ENCODE results near the gene OR1I1.
"Not testable (repeated sequence)": the region's sequence is repeated elsewhere in the genome, so short reads cannot be mapped to it uniquely, and the experiment has no call there.

OR1I1 gene, protein sequence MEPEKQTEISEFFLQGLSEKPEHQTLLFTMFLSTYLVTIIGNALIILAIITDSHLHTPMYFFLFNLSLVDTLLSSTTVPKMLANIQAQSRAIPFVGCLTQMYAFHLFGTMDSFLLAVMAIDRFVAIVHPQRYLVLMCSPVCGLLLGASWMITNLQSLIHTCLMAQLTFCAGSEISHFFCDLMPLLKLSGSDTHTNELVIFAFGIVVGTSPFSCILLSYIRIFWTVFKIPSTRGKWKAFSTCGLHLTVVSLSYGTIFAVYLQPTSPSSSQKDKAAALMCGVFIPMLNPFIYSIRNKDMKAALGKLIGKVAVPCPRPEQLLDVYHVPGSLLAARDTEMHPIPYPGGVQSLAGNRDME
- total RNA-seq: 0 to 0.31 reads per million in 2 donors

DNA sequence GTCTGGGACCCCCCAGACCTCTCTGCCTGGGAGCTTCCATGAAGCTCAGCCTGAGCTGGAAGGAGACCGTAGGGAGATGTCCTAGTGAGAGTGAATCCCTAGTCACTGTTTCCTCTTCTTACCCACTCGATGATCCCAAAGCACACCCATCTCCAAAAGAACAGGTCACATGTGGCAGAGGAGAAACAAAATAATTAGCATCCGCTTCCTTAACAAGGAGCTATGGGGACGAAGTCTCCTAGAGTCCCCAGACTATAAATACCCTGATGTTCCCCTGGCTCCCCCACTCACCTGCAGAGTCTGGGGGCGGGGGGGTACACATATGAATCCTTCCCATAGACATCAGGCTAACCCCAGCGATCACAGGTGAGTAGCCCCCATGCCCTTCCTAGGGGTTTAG is at the start of gene OR1I1:
Gene OR1I1, plus strand, starts transcription at position 301 of the 400 bp plus-strand sequence. CDS start 4,855 bp downstream, outside the sequence.
- no peak for DNase-seq

DNA sequence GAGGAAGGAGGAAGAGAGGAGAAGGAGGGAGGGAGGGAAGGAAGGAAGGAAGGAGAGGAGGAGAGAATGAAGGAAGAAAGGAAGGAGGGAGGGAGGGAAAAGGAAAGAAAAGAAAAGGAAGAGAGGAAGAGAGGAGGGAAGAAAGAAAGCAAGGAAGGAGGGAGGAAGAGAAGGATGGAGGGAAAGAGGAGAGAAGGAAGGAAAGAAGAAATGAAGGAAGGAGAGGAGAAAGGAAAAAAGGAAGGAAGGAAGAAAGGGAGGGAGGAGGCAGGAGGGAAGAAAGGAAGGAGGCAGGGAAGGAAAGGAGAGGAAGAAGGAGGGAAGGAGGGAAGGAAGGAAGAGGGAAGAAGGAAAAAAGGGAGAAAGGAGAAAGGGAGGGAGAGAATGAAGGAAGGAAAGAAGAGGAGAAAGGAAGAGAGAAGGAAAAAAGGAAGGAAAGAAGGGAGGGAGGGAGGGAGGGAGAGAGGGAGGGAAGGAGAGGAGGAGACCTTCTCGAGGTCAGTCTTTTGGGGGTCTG is 46.2 kb upstream of the OR1I1 start:
- DNase-seq: no peak

DNA sequence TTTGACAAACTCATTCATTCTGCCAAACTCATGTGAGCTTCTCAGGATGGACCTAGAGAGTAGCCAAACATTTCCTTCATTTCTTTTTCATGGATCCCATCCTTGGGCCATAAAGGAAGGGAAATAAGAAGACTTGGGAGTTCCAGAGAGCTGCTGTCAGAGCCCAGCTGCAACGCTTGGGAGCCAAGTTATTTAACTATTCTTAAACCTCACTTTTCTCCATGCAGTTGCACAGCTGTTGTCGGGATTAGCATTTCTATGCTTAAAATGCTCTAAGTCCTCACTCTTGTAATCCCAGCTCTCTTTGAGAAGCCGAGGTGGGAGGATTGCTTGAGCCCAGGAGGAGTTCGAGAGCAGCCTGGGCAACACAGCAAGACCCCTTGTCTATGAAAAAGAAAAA is 44.4 kb upstream of the OR1I1 start:
- DNase-seq: no peak

DNA sequence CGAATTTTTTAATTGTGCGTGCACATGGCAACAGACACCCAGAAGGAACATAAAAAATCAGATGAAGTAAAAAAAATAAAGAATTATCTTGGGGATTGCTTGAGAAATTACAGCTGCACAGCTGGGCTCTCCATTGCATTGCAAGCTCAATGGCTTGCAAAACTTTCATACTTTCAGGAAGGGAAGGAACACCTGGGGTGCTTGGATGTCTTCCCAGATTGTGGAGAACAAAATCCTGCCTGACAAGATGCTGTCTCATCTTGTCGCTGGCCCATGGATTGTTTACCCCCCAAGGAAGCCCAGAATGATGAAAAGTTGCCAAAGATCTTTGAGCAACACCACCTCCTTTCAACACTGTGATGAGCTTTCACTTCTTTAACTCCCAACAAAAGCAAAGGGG is 43.7 kb upstream of the OR1I1 start:
- DNase-seq: no peak

DNA sequence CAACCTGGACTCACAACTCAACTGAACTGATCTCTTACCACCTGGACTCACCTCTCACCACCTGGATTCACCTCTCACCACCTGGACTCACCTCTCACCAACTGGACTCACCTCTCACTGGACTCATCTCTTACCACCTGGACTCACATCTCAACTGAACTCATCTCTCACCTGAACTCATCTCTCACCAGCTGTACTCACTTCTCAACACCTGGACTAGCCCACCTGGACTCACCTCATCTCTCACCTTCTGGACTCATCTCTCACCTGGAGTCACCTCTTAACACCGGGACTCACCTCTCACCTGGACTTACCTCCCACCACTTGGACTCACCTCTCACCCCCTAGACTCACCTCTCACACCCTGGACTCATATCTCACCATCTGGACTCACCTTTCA is 40.0 kb upstream of the OR1I1 start:
- DNase-seq: no peak

DNA sequence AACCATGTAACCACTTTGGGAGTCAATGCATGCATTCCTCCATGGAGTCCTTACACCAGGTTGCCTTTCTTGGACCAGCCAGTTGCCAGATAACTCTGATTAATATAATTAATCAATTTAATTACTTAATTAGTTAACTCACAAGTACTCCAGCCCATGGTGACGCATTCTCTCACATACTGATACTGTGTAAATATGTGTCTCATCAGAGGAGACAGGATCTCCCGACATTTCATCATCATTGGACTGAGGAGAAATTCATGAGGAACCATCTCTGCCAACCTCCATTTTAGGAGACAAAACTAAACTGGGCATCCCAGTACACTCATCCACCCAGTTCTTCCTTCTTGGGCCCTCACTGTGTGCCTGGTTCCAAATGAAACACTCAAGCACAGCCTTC is 39.2 kb upstream of the OR1I1 start:
- DNase-seq: no peak

DNA sequence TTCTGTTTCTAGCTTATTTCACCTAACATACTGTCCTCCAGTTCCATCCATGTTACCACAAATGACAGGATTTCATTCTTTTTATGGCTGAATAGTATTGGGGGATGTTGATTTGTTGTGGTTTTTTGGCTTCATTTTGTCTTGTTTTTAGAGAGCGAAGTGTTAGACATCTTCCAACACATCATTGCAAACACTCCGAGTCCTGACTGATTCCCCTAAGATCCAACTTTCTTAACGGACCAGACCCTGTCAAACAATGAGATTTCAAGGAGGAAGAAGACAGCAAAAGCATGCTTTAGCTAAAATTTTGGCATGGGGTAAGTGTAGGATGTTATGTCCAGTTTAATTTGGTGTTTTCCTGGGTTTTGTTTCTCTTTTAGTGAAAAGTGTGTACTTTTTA is 36.5 kb upstream of the OR1I1 start:
- DNase-seq: no peak

DNA sequence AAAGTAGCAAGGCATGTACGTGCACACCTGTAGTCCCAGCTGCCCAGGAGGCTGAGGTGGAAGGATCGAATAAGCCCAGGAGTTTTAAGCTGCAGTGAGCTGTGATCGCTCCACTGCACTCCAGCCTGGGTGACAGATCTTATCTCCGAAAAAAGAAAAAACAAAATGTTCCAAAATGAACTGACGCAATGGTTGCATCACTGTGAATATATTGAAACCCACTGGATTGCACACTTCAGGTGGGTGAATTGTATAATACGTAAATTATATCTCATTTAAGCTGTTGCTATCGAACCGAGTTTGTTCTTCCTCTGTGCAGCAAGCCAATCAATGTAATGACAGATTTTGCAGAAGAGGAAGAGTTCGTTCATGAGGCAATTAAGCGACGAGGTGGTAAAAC is 34.3 kb upstream of the OR1I1 start:
- no peak for DNase-seq

DNA sequence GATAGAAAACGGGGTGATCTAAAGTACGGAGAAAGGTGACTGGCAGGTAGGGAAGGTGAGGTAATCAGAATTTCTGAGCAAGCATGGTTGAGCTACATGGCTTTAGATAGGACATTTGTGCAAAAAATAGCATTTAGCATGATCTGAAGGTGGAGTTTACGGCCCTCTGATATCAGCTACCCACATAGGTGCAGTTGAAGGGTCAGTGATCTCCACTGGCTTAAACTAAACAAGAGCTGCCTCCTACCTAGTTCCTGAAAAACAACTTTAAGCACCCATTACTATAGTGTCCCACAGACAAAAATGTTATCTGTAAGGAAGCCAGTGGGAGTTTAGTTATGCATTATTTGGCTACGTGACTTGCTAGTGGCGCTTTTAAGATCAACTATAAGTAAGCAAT is 33.9 kb upstream of the OR1I1 start:
- DNase-seq: no peak

DNA sequence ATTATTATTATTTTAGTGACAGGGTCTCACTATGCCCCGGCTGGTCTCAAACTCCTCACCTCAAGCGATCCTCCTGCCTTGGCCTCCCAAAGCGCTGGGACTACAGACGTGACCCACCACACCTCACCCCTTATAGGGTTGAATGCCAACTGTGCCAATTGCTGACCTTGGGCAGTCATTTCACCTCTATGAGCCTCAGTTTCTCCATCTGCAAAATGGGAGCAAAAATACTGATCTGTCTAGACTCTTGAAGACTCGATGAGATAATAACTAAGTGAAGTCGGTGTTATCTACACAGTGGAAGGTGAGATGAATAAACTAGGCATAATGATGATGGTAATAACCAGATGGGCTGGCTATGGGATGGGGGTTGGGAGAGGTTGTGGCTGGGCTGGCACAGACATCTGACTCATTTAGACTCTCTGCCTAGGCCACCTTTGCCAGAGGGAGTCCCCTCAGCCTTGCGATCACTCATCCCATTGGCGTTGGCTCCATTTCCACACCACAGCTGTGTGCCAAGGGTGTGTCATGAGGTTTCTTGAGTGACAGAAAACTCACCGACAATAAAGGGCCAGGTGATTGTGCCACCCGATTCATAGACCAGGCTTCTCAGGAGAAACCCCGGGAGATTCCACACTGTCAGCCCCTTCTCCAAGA is 33.0 kb upstream of the OR1I1 start, which contains the start of gene CASP14:
Gene CASP14, plus strand, starts transcription at position 596 of the 657 bp plus-strand sequence. CDS start 2,772 bp downstream, outside the sequence.
- no peak for DNase-seq

DNA sequence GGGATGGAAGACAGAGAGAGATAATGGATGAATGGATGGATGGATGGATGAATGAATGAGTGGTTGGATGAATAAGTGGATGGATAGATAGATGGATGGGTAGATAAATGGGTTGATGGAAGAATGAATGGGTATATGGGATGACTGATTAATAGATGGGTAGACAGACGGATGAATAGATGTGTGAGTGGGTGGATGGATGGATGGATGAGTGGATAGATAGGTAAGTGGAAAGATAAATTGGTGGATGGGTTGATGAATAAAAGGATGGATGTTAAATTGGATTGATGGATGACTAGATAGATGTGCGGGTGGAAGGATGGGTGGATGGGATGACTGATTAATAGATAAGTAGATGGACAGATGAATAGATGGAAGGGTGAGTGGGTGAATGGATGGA is 31.4 kb upstream of the OR1I1 start:
- DNase-seq: no peak

DNA sequence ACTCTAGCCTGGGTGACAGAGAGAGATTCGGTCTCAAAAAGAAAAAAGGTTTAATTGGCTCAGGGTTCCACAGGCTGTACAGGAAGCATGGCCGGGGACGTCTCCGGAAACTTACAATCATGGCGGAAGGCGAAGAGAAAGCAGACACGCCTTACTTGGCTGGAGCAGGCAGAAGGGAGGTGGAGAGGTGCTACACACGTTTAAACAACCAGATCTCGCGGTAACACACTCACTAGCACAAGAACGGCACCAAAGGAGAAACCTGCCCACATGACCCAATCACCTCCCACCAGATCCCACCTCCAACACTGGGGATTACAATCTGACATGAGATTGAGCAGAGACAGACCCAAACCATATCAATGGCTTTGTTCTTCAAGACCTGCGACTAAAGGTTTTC is 20.0 kb upstream of the OR1I1 start:
- DNase-seq: no peak

DNA sequence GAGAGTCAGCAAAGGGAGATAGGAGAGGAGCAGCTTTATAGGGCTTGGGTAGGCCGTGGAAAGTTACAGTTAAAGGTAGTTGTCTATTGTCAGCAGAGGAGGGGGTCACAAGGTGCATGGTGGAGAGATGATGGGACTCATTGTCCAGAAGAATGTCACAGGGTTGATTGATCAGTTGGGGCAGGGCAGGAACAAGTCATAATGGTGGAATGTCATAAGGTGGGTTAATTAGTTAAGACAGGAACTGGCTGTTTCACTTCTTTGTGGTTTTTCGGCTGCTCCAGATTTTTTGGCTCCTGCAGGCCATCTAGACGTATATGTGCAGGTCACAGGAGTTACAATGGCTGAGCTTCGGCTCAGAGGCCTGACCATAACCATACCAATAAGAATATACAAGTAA is 11.6 kb upstream of the OR1I1 start:
- DNase-seq: not testable (repeated sequence)

DNA sequence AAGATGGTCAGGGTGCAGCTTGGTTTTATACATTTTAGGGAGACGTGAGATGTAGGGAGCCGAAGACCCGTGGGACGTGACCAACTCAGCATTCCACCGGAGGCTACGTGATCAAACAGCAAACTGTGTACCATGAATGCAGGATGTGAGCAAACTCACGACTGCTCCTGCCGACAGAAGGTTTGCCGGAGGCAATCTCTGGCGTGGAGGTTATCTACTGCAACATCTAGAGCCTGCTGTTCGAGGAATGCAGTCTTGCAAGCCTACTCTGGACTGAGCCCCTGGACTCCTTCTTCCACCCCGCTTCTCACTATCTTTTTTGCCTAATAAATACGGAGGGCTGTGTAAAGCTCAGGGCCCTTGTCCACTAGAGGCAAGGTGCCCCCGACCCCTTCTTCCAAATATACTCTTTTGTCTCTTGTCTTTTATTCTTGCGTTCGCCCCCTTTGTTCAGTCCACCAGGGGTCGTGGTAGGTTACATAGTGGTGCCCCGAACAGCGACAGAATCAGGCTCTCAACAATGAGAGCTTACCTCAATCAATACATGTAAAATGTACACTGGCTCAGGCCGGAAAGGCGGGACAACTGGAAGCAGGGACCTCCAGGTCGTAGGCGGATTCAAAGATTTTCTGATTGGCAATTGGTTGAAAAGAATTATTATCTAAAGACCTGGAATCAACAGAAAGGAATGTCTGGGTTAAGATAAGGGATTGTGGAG is 8.9 kb upstream of the OR1I1 start:
- no peak for DNase-seq

DNA sequence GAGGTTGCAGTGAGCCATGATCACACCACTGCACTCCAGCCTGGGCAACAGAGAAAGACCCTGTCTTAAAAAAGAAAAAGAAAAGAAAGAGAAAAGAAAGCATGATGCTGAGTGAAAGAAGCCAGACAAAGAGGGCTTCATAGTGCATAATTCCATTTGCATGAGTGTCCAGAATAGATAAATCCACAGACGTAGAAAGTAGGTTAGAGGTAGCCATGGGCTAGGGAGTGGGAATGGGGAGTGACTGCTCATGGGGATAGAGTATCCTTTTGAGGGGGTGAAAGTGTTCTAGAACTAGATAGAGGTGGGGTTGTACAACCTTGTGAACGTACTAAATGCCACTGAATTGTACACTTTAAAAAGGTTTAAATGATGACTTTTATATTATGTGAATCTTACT is 7.6 kb upstream of the OR1I1 start:
- no peak for DNase-seq

DNA sequence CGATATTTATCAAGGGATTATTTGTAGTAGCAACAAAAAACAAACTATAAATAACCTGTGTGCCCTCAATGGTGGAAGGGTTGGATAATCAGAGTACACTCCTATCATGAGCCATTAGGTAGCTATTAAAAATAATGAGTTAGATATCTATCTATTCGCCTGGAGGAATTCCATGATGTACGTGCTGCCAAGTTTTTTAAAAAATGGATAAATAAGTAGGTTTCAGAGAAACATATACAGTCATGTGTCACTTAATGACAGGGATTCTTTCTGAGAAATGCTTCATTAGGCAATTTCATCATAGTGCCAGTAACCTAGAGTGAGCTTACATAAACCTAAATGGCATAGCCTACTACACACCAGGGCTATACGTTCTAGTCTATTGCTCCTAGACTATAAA is 6.2 kb upstream of the OR1I1 start:
- DNase-seq: no peak

DNA sequence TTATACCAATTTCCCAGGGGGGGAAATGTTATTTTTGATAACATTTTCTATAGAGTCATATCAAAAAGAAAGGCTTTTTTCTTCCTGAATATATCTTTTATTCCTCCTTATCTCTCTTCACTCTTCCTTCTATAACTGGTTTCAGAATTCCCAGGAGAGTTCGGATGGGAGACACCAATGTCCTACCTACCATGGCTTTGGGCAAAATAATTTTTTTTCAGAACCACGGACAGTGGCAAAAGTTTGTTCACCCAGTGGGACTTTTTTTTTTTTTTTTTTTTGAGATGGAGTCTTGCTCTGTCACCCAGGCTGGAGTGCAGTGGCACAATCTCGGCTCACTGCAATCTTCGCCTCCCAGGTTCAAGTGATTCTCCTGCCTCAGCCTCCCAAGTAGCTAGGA is 2.0 kb upstream of the OR1I1 start:
- DNase-seq: not testable (repeated sequence)

DNA sequence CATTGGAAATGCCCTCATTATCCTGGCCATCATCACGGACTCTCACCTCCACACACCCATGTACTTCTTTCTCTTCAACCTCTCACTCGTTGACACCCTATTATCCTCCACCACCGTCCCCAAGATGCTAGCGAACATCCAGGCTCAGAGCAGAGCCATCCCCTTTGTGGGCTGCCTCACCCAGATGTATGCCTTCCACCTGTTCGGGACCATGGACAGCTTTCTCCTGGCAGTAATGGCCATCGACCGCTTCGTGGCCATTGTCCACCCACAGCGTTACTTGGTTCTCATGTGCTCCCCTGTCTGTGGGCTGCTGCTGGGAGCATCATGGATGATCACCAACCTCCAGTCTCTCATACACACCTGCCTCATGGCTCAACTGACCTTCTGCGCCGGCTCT is 5.2 kb downstream of the OR1I1 start:
- DNase-seq: no peak

DNA sequence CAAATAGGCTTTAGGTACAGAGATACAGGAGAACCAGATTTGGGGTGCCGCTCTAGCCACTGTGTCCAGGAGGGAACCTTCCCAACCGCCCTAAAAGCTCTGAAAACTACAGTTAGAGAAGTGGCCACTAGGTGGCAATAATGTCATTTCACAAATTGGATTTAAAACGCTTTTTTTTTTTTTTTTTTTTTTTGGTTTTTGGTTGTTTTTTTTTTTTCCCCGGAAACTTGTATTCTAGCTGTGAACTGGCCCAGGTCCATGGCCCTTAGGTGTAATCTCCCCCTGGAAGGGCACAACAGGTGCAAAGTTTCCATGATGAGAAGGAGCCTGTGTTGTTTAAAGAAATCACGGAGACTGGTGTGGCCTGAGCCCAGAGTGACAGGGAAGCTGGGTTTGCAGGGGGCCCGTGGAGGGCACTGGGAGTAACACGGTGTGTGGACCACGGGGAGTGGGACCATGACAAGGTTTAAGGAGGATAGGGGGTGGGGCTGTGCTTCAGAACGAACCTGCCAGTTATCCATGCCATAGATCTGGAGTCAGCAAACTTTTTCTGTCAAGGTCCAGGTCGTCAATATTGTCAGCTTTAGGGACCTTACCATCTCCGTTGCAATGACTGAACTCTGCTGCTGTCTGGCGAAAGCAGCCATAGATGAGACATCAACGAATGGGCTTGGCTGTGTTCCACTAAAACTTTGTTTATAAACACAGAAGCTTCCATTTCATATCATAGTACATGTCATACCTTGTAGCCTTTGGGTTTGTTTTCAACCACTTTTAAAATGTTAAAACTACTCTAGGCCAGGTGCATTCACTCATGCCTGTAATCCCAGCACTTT is 10.1 kb downstream of the OR1I1 start:
- peak in 2 of 5 experiments; percentile 43 to 66 for DNase-seq

DNA sequence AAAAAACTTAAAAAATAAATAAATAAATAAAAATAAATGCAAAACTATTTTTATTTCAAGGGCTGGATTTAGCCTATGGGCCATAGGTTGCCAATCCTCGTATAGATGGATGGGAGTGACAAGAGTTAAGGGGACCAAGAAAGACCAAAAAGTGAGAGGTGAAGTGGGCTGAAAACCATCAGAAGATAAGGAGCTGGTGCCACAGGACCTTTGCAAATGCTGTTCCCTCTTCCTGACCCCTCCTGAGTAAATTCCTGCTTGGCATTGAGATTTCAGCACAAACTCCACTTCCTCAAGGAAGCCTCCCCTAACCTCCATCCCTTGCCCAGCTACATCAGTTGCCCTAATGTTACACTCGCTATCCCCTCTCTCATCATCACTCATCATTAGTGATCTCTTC is 11.0 kb downstream of the OR1I1 start:
- DNase-seq: no peak

DNA sequence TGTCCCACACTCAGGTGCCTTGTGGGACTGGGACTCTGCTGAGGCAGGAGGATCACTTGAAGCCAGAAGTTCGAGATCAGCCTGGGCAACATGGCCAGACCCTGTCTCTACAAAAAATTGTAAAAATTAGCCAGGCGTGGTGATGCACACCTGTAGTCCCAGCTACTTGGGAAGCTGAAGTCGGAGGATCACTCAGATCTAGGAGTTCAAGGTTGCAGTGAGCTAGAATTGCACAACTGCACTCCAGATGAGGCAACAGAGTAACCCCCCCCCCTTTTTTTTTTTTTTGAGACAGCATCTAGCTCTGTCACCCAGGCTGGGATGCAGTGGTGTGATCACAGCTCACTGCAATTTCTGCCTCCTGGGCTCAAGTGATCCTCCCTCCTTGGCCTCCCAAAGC is 14.2 kb downstream of the OR1I1 start:
- DNase-seq: no peak

DNA sequence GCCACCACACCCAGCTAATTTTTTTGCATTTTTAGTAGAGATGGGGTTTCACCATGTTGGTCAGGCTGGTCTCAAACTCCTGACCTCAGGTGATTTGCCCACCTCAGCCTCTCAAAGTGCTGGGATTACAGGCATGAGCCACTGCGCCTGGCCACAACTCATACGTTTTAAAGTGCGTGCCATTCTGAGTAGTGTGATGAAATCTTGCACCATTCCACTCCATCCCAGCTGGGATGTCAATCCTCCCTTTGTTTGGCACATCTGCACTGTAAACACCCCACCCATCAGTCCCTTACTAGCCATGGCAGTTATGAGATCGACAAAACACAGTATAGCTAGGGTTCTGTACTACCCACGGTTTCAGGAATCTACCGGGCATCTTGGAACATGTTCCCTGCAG is 16.0 kb downstream of the OR1I1 start:
- not testable (repeated sequence) for DNase-seq

DNA sequence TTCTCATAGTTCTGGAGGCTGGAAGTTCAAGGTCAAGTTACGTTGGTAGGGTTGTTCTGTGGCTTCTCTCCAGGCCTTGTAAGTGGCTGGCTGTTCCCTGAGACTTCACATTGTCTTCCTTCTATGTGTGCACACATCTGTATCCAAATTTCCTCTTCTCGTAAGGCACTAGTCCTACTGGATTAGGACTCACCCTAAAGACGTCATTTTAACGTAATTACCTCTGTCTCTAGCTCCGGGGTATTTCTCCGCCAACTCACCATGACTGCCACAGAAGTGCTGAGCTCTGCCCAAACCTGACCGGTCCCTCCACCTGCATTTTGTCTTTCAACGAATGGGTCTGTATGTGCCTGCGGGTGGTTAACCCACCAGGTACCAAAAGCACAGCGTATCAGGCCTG is 16.4 kb downstream of the OR1I1 start:
- no peak for DNase-seq

All from T-helper 2 cell (primary cell).